ES-I3 (cell line): Measurements from ENCODE around the gene ADGRA1.
"Not testable (repeated sequence)": the region's sequence is repeated elsewhere in the genome, so short reads cannot be mapped to it uniquely, and the experiment has no call there.

ENCODE experiments used
- H3K36me3 ChIP-seq: 2 replicates; pipeline ENCODE4 v1.6.1; 2013; ENCODE audit warnings: mild to moderate bottlenecking, low read length, control low read depth, moderate library complexity; ENCODE audit not compliant: insufficient read depth
- H3K4me1 ChIP-seq: 2 replicates; pipeline ENCODE4 v1.6.1; 2013; ENCODE audit warnings: mild to moderate bottlenecking, control low read depth, low read length; ENCODE audit not compliant: insufficient read depth
- H3K9ac ChIP-seq: 2 replicates; pipeline ENCODE4 v1.6.1; 2013; ENCODE audit warnings: low read depth, mild to moderate bottlenecking, low read length, moderate library complexity
- H3K9me3 ChIP-seq: 2 replicates; pipeline ENCODE4 v1.6.1; 2013; ENCODE audit warnings: mild to moderate bottlenecking, low read length, moderate library complexity; ENCODE audit not compliant: control insufficient read depth, insufficient read depth

ADGRA1 gene

DNA sequence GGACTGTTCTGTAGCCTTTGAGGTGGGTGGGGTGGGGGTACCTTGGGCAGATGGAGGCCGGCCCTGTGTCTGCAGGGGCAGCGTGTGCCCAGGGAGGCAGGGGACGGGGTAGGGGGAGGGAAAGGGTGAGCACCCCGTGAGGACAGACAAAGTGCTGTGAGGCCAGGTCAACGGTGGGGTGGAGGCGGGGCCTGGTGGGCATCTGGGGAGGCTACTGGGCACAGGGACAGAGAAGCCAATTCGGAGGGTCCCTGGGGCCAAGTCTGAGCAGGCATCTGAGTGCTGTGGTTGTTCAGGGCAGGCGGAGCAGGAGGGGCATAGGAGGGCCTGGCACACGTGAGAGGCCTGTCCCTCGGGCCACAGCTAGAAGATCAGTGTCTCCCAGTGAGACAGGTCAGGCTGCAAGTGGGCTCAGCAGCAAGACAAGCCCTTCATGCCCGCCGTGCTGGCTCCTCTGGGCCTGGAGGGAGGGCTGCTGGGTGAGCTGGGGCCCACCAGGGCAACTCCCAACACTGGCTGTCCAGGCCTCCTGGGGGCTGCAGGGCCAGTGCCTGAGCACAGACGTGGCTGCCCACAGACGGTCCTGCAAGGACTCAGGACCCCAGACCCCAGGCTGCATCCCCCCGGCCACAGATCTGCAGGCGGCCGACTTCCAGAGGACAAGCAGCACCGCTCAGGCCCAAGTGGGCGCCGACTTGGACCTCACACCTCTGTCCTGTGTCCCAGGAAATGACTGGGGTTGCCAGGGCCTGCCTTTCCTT lies 45.9 kb downstream of the ADGRA1 start:
- Histone ChIP-seq H3K9ac (no peak overlapping the region), H3K4me1 (no peaks in the 10 kb centered on the region), H3K36me3 (no peaks in the 10 kb centered on the region), H3K9me3 (no peaks in the 10 kb centered on the region)

GRCh38 chr10:133134411-133135115 lies 46.8 kb downstream of the ADGRA1 start:
- no peaks in the 10 kb centered on the region for H3K36me3 ChIP-seq
- no peak overlapping the region for H3K9ac ChIP-seq
- H3K9me3 ChIP-seq: no peaks in the 10 kb centered on the region
- H3K4me1 ChIP-seq: no peaks in the 10 kb centered on the region

GRCh38 chr10:133135116-133135465 lies 47.4 kb downstream of the ADGRA1 start:
- H3K36me3 ChIP-seq: no peaks in the 10 kb centered on the region
- H3K4me1 ChIP-seq: no peaks in the 10 kb centered on the region
- no peak overlapping the region for H3K9ac ChIP-seq
- no peaks in the 10 kb centered on the region for H3K9me3 ChIP-seq

DNA sequence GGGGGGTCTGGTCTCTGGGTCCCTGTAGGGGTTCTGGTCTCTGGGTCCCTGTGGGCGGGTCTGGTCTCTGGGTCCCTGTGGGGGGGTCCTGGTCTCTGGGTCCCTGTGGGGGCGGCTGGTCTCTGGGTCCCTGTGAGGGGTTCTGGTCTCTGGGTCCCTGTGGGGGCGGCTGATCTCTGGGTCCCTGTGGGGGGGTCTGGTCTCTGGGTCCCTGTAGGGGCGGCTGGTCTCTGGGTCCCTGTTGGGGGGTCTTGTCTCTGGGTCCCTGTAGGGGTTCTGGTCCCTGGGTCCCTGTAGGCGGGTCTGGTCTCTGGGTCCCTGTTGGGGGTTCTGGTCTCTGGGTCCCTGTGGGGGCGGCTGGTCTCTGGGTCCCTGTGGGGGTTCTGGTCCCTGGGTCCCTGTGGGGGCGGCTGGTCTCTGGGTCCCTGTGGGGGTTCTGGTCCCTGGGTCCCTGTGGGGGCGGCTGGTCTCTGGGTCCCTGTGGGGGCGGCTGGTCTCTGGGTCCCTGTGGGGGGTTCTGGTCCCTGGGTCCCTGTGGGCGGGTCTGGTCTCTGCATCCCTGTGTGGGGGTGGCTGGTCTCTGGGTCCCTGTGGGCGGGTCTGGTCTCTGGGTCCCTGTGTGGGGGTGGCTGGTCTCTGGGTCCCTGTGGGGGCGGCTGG lies 49.9 kb downstream of the ADGRA1 start:
- H3K9ac ChIP-seq, H3K36me3 ChIP-seq, H3K4me1 ChIP-seq, H3K9me3 ChIP-seq: not testable (repeated sequence)

DNA sequence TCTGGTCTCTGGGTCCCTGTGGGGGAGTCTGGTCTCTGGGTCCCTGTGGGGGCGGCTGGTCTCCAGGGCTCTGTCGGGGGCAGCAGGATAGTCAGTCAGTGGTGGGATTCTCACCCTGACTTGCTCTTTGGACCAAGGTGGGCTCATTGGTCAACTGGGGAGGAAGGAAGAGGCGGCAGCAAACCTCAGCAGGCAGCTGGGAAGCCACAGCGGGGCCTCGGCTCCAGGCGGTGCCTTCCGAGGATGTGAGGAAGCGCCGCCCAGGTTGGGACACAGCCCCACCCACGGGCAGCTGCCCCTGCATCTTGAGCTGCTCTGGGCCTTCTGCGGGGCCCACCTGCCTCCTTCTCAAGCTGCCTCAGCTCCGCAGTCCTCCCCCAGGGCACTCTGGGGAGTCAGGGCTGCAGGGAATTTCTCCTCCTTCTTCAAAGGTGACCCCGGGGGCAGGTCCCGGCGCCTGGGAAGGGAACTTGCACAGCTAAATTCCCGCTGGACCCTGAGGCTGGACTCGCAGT lies 51.9 kb downstream of the ADGRA1 start:
- no peaks in the 10 kb centered on the region for H3K9me3 ChIP-seq
- H3K4me1 ChIP-seq: peaks cover 2% of the 10 kb centered on the region
- no peaks in the 10 kb centered on the region for H3K36me3 ChIP-seq
- H3K9ac ChIP-seq: no peak overlapping the region

- Histone ChIP-seq H3K4me1 (peaks cover 8% of the 10 kb centered on the region), H3K9me3 (no peaks in the 10 kb centered on the region), H3K36me3 (no peaks in the 10 kb centered on the region), H3K9ac (no peak overlapping the region)
Observed at GRCh38 chr10:133140417-133141143, 52.9 kb downstream of the ADGRA1 start.

- no peaks in the 10 kb centered on the region for H3K9me3 ChIP-seq
- no peak overlapping the region for H3K9ac ChIP-seq
- H3K4me1 ChIP-seq: peaks cover 15% of the 10 kb centered on the region
- no peaks in the 10 kb centered on the region for H3K36me3 ChIP-seq
Observed at GRCh38 chr10:133141144-133141957, 53.6 kb downstream of the ADGRA1 start.

GRCh38 chr10:133141958-133142340 lies 54.2 kb downstream of the ADGRA1 start:
- Histone ChIP-seq H3K36me3 (no peaks in the 10 kb centered on the region), H3K4me1 (peaks cover 21% of the 10 kb centered on the region), H3K9me3 (no peaks in the 10 kb centered on the region), H3K9ac (no peak overlapping the region)

DNA sequence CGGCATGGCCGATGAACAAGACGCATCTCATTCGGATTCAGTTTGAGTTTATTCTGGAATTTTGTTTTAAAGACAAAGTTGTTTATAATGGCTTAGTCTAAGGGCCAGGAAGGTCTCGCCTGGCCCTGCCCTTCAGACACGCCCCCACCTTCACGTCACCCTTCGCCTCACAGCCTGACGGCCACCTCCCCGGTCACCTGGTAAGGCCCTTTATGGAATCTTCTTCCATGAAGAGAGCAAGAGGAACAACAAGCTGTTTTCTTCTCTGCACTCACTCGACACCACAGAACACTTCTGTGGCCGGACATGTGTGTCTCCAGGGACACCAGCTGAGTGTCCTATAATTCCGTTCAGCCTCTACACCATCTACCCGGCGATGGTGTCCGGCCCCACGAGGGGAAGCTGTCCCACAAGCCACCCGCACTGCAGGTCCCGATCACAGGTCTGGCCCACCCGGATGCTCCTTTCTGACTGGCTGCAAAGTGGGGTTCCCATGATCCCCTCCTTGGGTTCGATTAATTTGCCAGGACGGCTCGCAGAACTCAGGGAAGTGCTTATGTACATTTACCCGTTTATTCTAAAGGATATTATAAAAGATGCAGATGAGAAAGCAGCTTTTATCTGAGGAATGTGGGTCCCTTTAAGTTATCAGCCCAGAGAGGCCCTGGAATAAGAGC lies 54.9 kb downstream of the ADGRA1 start:
- Histone ChIP-seq H3K9ac (no peak overlapping the region), H3K4me1 (peaks cover 21% of the 10 kb centered on the region), H3K9me3 (no peaks in the 10 kb centered on the region), H3K36me3 (no peaks in the 10 kb centered on the region)

DNA sequence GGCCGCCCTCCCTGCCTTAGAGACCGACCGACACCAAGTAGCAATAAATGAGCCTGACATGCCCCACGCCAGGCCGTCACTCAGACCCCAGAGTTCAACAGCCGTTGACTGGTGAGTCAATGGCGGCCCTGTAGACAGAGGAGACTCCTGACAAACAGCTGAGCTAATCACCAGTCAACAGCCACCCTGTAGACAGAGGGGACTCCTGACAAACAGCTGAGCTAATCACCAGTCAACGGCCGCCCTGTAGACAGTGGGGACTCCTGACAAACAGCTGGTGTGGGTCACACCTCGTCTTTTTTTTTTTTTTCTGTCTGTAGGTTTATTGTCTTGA lies 55.4 kb downstream of the ADGRA1 start:
- Histone ChIP-seq H3K4me1 (peaks cover 21% of the 10 kb centered on the region), H3K36me3 (no peaks in the 10 kb centered on the region), H3K9ac (no peak overlapping the region), H3K9me3 (peaks cover under 1% of the 10 kb centered on the region; the same call in 1 of the 2 replicates)

GRCh38 chr10:133143546-133143945 lies 55.8 kb downstream of the ADGRA1 start:
- Histone ChIP-seq H3K4me1 (peaks cover 21% of the 10 kb centered on the region), H3K9ac (no peak overlapping the region), H3K9me3 (peaks cover 4% of the 10 kb centered on the region), H3K36me3 (no peaks in the 10 kb centered on the region)

DNA sequence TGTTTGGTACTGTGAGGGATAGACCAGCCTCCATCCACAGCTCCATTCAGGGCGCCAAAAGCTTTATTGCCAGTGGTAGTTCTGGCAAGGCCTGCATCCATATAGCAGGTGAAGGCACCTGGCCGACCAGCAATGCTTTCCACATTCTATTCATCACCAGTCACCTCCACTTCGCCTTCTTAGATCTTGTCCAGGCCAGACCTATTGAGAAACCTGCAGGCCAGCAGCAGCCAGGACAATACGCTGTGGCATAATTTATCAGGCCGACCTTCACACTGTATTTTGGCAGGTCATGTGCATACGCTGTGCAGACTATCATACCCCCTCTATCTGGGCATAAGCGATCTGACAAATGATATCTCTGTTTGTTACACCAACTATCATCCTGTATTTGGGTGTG lies 57.0 kb downstream of the ADGRA1 start:
- Histone ChIP-seq H3K9me3 (peaks cover 11% of the 10 kb centered on the region), H3K9ac (no peak overlapping the region), H3K4me1 (peaks cover 21% of the 10 kb centered on the region), H3K36me3 (no peaks in the 10 kb centered on the region)

DNA sequence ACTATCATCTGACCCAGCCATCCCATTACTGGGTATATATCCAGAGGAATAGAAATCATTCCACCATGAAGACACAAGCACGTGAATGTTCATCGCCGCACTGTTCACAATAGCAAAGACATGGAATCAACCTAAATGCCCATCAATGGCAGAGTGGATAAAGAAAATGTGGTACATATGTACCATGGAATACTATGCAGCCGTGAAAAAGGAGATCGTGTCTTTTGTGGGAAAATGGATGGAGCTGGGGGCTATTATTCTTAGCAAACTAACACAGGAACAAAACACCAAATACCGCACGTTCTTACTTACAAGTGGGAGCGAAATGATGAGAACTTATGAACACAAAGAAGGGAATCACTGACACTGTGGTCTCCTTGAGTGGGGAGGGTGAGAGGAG lies 62.5 kb downstream of the ADGRA1 start:
- Histone ChIP-seq H3K36me3 (no peaks in the 10 kb centered on the region), H3K4me1 (peaks cover 32% of the 10 kb centered on the region), H3K9me3 (peaks cover 15% of the 10 kb centered on the region), H3K9ac (no peak overlapping the region)
